Stimulated activated CD4-positive, alpha-beta T cell treated with anti-CD3 and anti-CD28 coated beads, Interleukin-15, amount 100 ng/mL, for 24 hours (primary cell): ENCODE data around the gene DEPDC1B.
"Not testable (repeated sequence)": the region's sequence is repeated elsewhere in the genome, so short reads cannot be mapped to it uniquely, and the experiment has no call there.

Experiments
- DNase-seq: peaks from one replicate; pipeline ENCODE4 v3.0.0-alpha.2; 2020

DEPDC1B gene, protein sequence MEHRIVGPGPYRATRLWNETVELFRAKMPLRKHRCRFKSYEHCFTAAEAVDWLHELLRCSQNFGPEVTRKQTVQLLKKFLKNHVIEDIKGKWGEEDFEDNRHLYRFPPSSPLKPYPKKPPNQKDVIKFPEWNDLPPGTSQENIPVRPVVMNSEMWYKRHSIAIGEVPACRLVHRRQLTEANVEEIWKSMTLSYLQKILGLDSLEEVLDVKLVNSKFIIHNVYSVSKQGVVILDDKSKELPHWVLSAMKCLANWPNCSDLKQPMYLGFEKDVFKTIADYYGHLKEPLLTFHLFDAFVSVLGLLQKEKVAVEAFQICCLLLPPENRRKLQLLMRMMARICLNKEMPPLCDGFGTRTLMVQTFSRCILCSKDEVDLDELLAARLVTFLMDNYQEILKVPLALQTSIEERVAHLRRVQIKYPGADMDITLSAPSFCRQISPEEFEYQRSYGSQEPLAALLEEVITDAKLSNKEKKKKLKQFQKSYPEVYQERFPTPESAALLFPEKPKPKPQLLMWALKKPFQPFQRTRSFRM

DNA sequence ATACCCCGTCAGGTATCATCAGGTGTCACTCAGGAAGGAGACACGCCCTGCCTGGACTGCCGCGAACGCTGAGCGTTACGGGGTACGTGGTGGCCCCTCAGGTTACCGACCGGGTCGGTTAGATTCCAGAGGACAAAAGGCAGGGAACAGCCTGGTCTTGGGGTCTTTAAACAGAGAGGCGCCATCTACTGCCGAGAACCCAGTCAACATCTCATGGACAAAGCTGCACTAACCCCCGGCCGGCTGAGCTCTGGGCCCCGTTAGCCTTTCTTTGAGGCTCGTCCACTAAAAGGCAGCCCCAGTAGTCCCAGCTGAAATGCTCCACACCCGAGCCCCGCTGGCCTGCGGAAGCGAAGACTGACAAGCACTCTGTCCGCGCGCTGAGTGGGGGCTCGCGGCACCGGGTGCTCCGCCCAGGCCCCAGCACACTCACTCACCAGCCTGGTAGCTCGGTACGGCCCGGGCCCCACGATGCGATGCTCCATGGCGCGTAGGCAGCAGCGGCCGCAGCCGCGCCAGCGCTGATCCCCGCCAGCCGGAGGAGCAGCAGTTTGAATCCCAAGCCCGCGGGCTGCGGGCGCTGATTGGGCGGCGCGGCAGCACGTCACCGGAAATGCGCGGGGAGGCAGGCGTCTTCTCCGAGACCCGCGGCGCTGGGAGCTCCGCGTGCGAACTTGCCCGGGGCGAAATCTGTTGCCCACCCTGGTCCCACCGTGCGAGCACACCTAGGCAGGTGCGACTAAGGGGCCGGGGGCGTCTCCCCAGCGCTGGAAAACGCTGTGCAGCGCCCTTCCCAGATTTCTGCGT lies at the start of gene DEPDC1B:
TSS of gene DEPDC1B (minus strand) at position 558 of the 807 bp plus-strand sequence. CDS start at position 485, 73 bp downstream.
- DNase-seq = peak; percentile 92

DNA sequence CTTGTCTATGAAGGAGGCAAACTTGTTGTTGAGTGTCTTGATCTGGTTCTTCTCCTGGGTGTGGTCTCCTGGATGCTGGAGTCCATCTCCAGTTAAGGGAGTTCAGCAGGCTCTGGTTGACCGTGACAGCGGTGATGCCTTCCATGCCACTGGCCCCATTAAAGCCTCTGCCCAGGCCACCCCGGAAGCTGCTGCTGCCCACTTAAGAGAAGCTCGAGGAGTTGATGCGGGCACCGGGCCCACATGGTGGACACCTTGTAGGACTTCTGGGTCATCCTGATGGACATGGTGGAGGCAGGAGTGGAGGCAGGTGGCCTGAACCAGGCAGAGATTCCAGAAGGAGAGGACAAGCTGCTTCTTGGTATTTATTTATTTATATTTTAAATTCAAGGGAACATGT lies 44.7 kb upstream of the DEPDC1B start:
- no peak for DNase-seq

GRCh38 chr5:60743511-60744314 lies 43.7 kb upstream of the DEPDC1B start:
- DNase-seq = no peak

- DNase-seq = no peak
Measured at GRCh38 chr5:60740322-60740721, 40.4 kb upstream of the DEPDC1B start.

- no peak for DNase-seq
Measured at GRCh38 chr5:60738933-60739332, 39.0 kb upstream of the DEPDC1B start.

GRCh38 chr5:60738461-60738860 lies 38.5 kb upstream of the DEPDC1B start:
- no peak for DNase-seq

GRCh38 chr5:60730858-60731257 lies 30.9 kb upstream of the DEPDC1B start:
- not testable (repeated sequence) for DNase-seq

DNA sequence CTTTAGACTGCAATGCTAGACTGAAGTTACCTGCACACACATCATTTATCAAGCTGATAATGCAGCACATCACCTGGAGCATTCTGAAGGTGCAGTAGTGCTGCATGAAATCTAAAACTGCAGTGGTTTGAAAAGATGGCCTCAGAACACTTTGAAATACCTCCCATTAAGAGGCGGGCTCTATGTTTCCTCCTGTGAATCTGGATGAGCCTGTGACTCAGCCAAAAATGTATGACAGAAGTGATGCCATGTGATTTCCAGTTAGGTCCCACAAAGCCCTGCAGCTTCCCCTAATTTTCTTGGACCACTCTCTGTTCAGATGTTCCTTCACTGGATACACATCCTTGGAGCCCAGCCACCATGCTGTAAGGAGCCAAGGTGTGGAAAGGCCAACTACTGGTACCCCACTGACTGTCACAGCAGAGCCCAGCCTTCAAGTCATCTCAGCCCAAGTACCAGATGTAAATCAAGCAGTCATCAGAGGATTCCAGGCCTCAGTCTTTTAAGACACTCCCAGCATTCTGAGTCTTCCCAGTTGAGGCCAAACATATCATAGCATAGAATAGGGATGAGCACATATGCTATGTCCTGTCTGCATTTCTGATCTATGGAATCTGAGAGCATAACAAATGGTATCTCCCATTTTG lies 27.2 kb upstream of the DEPDC1B start:
- DNase-seq = no peak

GRCh38 chr5:60724126-60724525 lies 24.2 kb upstream of the DEPDC1B start:
- DNase-seq = no peak

DNA sequence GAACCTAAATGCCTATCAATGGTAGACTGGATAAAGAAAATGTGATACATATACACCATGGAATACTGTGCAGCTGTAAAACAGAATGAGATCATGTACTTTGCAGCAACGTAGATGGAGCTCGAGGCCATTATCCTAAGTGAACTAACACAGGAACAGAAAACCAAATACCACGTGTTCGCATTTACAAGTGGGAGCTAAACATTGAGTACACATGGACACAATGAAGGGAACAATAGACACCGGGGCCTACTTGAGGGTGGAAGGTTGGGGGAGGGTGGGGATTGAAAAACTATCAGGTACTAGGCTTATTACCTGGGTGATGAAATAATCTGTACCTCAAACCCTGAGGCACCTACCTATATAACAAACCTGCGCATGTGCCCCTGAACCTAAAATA lies 22.4 kb upstream of the DEPDC1B start:
- no peak for DNase-seq

DNA sequence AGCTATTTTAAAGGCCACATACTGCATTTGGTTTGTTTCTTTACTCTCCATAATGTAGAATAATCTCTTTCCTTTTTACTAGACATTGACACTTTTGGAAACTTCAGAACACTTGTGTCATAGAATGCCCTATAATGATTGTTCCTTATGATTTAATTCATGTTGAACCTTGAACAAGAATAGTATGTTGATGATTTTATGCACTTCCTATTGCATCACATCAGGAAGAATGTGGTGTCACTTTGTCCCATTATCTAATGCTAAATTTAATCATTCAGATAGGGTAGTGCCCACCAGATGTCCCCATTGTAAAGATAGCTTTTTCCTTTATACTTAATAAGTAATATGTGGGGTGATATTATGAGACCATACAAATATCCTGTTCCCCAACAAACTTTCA lies 19.4 kb upstream of the DEPDC1B start:
- DNase-seq = no peak

DNA sequence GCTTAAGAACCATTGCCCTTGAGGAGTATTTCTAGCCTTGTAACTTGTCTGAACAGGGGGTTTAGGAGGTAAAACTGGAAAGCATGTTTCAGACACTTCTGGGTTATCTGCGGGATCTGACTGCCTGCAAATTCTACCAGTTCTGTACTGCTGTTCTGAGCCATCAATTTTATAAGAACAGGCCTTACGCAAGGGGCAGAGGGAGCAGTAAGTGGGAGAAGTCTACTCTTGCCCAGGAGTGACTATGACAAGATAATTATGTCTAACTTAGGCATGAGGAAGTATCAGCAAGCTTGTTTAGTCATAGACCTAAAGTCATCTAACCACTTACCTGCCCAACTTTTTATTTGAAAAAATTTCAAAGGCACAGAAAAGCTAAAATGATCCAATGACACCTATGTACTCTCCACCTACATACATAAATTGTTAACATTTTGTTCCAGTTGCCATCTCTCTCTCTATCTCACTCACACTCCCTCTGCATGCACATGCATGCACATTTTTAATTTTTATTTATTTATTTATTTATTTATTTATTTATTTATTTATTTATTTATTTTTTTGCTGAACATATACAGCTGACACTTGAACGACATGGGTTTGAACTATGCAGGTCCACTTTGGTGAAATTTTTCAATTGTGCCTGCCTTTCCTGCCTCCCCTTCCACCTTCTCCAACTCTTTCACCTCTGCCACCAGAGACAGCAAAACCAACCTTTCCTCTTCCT lies 18.4 kb upstream of the DEPDC1B start:
- DNase-seq = no peak

DNA sequence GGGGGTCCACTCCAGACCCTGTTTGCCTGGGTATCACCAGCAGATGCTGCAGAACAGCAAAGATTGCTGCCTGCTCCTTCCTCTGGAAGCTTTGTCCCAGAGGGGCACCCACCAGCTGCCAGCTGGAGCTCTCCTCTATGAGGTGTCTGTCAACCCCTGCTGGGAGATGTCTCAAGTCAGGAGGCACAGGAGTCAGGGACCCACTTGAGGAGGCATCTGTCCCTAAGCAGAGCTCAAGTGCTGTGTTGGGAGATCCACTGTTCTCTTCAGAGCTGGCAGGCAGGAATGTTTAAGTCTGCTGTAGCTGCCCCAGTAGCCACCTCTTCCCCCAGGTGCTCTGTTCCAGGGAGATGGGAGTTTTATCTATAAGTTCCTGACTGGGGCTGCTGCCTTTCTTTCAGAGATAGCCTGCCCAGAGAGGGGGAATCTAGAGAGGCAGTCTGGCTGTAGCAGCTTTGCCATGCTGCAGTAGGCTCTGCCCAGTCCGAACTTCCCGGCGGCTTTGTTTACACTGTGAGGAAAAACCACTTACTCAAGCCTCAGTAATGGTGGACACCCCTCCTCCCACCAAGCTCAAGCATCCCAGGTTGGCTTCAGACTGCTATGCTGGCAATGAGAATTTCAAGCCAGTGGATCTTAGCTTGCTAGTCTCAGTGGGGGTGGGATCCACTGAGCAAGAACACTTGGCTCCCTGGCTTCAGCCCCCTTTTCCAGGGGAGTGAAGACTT lies 15.4 kb upstream of the DEPDC1B start:
- not testable (repeated sequence) for DNase-seq

DNA sequence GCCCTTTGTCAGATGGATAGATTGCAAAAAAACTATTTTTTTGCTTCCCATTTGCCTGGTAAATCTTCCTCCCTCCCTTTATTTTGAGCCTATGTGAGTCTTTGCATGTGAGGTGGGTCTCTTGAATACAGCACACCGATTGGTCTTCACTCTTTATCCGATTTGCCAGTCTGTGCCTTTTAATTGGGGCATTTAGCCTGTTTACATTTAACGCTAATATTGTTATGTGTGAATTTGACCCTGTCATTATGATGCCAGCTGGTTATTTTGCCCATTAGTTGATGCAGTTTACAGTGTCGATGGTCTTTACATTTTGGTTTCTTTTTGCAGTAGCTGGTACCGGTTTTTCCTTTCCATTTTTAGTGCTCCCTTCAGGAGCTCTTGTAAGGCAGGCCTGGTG lies 13.0 kb upstream of the DEPDC1B start:
- DNase-seq = no peak

DNA sequence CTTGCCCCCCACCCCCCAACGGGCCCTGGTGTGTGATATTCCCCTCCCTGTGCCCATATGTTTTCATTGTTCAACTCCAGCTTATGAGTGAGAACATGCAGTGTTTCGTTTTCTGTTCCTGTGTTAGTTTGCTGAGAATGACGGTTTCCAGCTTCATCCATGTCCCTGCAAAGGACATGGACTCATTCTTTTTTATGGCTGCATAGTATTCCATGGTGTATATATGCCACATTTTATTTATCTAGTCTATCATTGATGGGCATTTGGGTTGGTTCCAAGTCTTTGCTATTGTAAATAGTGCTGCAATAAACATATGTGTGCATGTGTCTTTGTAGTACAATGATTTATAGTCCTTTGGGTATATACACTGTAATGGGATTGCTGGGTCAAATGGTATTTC lies 11.9 kb upstream of the DEPDC1B start:
- not testable (repeated sequence) for DNase-seq

DNA sequence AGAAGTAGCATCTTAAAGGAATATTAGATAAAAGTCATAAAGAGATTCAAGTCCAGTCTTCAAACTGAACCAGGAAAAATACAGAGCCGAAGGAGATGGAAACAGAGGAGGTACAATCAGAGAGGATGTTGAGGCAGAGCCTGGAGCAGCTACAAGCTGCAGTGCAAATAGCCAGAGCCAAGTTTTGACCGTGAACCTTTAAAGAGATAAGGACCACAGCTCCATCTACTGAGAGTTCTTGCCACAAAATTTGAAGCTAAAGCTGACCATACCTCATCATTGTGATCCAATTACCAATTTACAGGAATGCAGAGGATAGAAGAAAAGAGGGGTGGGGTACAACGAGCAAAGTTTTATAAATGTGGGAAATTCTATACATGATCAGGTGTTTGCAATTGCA lies 10.4 kb upstream of the DEPDC1B start:
- no peak for DNase-seq

DNA sequence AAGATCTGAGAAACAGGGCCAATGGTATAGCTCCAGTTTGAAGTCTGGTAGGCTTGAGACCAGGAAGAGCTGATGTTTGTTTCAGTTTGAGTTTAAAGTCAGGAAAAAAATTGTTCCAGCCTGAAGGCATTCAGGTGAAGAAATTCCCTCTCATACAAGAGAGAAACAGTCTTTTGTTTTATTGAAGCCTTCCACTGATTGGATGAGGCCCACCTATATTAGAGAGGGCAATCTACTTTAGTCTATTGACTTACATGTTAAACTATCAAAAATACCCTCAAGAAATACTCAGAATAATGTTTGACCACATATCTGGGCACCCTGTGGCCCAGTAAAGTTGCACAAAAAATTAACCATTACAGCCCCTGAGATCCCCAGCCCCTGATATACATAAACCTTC lies 5.2 kb upstream of the DEPDC1B start:
- no peak for DNase-seq

- no peak for DNase-seq
Measured at GRCh38 chr5:60703944-60704343, 4.0 kb upstream of the DEPDC1B start.

DNA sequence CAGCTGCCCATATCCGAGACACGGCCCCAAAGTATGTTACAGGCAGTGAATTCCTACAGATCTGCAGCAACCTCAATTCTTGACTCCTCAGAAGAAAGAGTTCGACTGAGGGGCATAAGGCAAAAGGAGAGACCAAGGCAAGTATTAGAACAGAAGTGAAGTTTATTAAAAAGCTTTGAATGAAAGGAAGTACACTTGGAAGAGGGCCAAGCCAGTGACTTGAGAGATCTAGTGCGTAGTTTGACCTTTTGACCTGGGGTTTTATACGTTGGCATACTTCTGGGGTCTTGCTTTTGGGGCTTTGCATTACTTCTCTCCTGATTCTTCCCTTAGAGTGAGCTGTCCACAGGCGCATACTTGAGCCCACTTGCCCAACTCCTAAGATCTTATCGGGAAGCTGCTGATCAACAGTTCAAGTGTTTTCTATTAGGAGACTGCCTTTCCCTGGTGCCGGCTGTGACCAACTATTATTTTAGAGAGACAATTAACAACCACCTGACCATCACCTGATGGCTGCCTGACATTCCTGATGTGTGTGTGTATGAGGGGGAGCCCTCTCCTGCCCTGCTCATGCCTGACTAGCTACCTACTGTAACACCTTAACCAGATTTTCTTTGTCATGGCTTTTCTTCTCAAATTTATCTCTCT lies 1.5 kb upstream of the DEPDC1B start:
- no peak for DNase-seq

GRCh38 chr5:60700416-60700757 lies 421 bp upstream of the DEPDC1B start:
- DNase-seq = no peak

GRCh38 chr5:60699288-60699608 lies 718 bp downstream of the DEPDC1B start:
- no peak for DNase-seq
